MM.1S (cell line): Measurements from ENCODE around the gene DPP6.
"Not testable (repeated sequence)": the region's sequence is repeated elsewhere in the genome, so short reads cannot be mapped to it uniquely, and the experiment has no call there.

ENCODE experiments used
- DNase-seq: peaks from one replicate; pipeline ENCODE4 v3.0.0-alpha.2; 2015
- H2AFZ ChIP-seq: fragments of 300-600 bp; sonication (generic); 2 replicates; pipeline ENCODE4 v1.6.0; 2016; ENCODE audit warnings: antibody characterized with exemption, low read length
- H3F3A ChIP-seq: fragments of 300-600 bp; sonication (generic); 2 replicates; pipeline ENCODE4 v1.6.1; 2016; ENCODE audit warnings: mild to moderate bottlenecking, antibody characterized with exemption, low read length, moderate library complexity, mixed read lengths; ENCODE audit not compliant: insufficient read depth
- H3K27ac ChIP-seq: fragments of 300-600 bp; sonication (generic); 2 replicates; pipeline ENCODE4 v1.5.1; 2016; ENCODE audit warnings: mild to moderate bottlenecking, low read length
- H3K27me3 ChIP-seq: fragments of 300-600 bp; sonication (generic); replicated peaks from 2 replicates; pipeline ENCODE4 v1.6.0; 2016; ENCODE audit warnings: low read length; ENCODE audit not compliant: insufficient read depth
- H3K36me3 ChIP-seq: fragments of 300-600 bp; sonication (generic); replicated peaks from 2 replicates; pipeline ENCODE4 v1.6.1; 2016; ENCODE audit warnings: mild to moderate bottlenecking, low read length, mixed read lengths; ENCODE audit not compliant: insufficient read depth
- H3K4me1 ChIP-seq: fragments of 300-600 bp; sonication (generic); 2 replicates; pipeline ENCODE4 v1.6.1; 2016; ENCODE audit warnings: low read length, mixed read lengths
- H3K4me2 ChIP-seq: fragments of 300-600 bp; sonication (generic); 2 replicates; pipeline ENCODE4 v1.6.0; 2016; ENCODE audit warnings: low read depth, low read length
- H3K4me3 ChIP-seq: fragments of 300-600 bp; sonication (generic); 2 replicates; pipeline ENCODE4 v1.5.1; 2016; ENCODE audit warnings: low read length, mixed read lengths
- H3K79me2 ChIP-seq: fragments of 300-600 bp; sonication (generic); 2 replicates; pipeline ENCODE4 v1.6.1; 2016; ENCODE audit warnings: mixed run types, low read length, mixed read lengths
- H3K9ac ChIP-seq: fragments of 300-600 bp; sonication (generic); 2 replicates; pipeline ENCODE4 v1.6.1; 2016; ENCODE audit warnings: low read length, mixed read lengths
- H3K9me2 ChIP-seq: fragments of 300-600 bp; sonication (generic); replicated peaks from 2 replicates; pipeline ENCODE4 v1.6.1; 2016; ENCODE audit warnings: mild to moderate bottlenecking, low read length, mixed read lengths; ENCODE audit not compliant: insufficient read depth
- H3K9me3 ChIP-seq: fragments of 300-600 bp; sonication (generic); replicated peaks from 2 replicates; pipeline ENCODE4 v1.6.1; 2016; ENCODE audit warnings: mild to moderate bottlenecking, low read length, mixed read lengths; ENCODE audit not compliant: insufficient read depth
- H4K20me1 ChIP-seq: fragments of 300-600 bp; sonication (generic); 2 replicates; pipeline ENCODE4 v1.6.1; 2016; ENCODE audit warnings: mild to moderate bottlenecking, low read length, moderate library complexity, mixed read lengths; ENCODE audit not compliant: insufficient read depth

DPP6 gene

DNA sequence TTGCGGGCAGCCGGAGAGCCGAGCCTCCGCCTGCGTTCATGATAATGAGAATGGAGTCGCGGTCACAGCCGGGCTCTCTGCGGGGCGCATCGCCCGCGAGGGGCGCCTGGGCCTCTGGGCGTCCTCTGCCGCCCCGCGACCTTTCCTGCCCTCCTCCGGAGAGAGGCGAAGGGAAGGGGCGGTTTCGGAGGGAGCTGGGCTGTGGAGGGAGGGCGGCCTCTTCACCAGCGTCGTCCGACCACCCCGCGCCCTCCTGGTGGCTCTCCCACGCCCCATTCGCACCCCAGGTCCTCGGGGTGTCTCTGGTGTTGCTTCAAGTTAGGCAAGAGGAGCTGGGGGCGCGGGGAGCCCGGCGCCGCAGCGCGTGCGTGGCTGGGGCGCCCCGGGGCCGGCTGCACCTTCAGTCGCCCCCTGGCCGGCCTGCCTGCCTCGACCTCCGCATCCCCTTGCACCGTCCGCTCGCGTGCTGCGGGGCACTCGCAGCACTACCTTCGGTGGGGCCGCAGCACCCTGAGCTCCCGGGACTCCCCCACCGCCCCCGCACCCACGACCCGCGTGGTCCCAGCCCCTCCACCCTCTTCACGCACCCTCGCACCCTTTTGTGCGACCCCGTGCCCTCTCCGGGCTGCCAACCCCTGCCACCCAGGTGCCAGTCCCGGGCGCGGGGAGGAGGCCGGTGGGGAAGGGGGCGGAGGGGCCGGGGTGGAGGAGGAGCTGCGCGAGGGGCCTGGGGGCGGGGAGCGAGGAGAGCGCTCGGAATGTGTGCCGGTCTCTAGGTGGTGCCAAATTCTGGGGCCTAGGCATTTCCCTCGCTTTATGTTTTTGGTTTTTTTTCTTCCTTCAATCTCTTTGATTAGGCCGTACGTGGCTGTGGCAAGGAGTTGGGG, at the start of gene DPP6:
DPP6 (plus strand) TSS at position 756 of the 887 bp plus-strand sequence.
- H3K79me2 ChIP-seq, H3K4me1 ChIP-seq, DNase-seq, H2AFZ ChIP-seq, H3K4me2 ChIP-seq, H3K4me3 ChIP-seq, H4K20me1 ChIP-seq, H3K27me3 ChIP-seq, H3K9me3 ChIP-seq, H3K27ac ChIP-seq, H3K36me3 ChIP-seq, H3F3A ChIP-seq, H3K9ac ChIP-seq, H3K9me2 ChIP-seq: not testable (repeated sequence)

DNA sequence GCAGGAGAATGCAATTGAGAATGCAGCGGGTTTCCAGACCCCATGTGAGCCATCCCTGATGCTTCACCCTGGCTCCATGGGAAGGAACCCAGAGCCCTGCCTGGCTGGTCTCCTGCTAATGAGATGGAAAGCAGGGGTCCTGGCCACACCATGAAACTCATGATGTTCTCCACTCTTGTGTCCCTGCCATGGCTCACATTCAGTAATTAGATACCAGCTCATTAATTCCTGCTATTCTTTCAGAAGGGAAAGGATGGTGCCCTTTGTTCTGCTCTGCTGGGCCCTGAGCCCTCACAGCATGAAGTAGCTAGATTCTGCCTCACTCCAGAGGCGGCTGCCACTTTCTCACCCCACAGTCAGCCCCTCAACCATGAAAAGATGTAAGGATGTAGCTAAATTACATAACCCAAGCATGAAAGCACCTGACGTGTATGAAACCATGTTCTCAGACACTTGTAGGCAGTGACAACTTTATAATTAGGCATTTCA, 42.7 kb upstream of the DPP6 start:
- not testable (repeated sequence) for H4K20me1 ChIP-seq, H3K4me1 ChIP-seq, H2AFZ ChIP-seq, H3K27me3 ChIP-seq, H3K36me3 ChIP-seq, H3K9me2 ChIP-seq, H3K79me2 ChIP-seq, H3K4me2 ChIP-seq, DNase-seq, H3K9ac ChIP-seq, H3K9me3 ChIP-seq, H3K4me3 ChIP-seq, H3K27ac ChIP-seq, H3F3A ChIP-seq

DNA sequence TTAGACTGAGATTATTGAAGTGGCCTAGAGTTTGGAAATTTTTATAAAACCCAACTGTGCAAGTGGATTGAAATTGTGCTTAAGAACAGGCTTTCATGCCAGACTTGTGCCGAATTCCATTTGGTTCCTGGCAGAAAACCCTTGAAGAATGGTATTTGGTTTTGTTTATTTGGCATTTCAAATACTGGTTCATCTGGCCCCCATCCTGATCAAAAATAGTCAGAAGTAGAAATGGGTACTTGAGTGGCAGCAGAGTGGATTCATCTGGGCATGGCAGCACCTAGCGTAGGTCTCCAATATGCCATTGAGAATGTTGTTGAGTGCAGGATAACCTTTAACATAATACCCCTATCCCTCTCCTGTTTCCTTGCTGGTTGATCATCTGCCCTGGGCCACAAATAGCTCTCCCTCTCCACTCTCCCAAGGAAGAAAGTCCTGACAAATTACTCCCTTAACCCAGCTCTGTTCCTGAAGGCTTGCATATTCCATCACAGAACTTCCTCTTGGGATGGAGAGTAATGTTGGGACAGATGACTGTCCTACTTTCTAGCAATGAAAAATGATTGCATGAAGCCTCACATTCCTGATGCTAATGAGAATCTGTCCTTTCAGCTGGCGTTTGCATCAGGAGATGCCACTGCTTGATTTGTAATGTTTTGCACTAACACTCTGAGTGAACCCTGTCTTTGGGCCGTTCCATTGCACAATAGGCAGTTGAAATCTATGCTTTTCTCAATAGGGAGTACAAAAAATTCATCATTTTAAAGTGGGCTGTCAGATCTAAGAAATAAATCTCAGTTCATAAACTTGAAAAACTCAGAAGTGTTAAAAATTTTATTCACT, 41.3 kb upstream of the DPP6 start:
- H4K20me1 ChIP-seq, H3K9me2 ChIP-seq, H3K4me1 ChIP-seq, H3K36me3 ChIP-seq, DNase-seq, H3K9me3 ChIP-seq, H3K27ac ChIP-seq, H2AFZ ChIP-seq, H3K79me2 ChIP-seq, H3K4me2 ChIP-seq, H3K4me3 ChIP-seq, H3K9ac ChIP-seq, H3K27me3 ChIP-seq, H3F3A ChIP-seq: not testable (repeated sequence)

DNA sequence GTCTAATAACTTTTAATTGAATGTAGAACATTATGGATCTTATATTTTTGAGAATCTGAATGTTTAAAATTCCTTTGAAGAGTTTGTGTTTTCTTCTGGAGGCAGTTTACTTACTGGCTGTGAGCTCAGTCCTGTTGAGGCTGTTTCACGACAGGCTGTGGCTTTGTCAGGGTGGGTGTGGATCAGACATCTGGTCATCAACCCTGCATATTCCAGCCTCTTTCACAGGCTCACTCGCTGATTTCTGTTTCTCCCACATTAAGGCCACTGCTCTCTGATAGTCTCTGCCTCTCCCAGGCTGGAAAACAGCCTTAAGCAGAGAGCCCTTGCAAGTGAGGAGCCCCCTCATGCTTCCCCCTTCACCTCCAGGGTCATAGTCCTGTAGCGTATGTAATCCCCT, 39.4 kb upstream of the DPP6 start:
- H3K79me2 ChIP-seq, H3F3A ChIP-seq, DNase-seq, H3K4me2 ChIP-seq, H3K27ac ChIP-seq, H3K4me3 ChIP-seq, H3K9me2 ChIP-seq, H3K9ac ChIP-seq, H2AFZ ChIP-seq, H4K20me1 ChIP-seq, H3K4me1 ChIP-seq, H3K9me3 ChIP-seq, H3K36me3 ChIP-seq, H3K27me3 ChIP-seq: not testable (repeated sequence)

DNA sequence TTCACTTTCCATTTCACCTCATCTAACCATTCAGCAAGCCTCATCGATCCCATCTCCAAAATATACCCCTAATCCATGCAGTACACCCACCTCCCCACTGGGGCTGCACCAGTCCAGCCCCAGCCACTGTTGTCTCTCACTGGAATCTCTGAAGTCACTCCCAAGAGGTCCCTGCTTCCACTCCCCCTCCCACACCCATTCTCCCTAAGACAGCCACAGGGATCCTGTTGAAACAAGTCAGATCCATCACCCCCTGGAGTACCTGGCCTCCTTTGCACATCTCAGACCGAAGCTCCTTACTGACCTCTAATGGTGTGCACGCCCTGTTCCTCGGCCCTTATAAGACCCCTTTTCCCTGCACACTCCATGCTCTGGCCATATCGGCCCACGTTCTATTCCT, 36.6 kb upstream of the DPP6 start:
- H3K27me3 ChIP-seq, H3K36me3 ChIP-seq, H3K9ac ChIP-seq, H3K4me3 ChIP-seq, H3K4me2 ChIP-seq, H3K4me1 ChIP-seq, H3K79me2 ChIP-seq, DNase-seq, H2AFZ ChIP-seq, H4K20me1 ChIP-seq, H3F3A ChIP-seq, H3K27ac ChIP-seq, H3K9me3 ChIP-seq, H3K9me2 ChIP-seq: not testable (repeated sequence)

DNA sequence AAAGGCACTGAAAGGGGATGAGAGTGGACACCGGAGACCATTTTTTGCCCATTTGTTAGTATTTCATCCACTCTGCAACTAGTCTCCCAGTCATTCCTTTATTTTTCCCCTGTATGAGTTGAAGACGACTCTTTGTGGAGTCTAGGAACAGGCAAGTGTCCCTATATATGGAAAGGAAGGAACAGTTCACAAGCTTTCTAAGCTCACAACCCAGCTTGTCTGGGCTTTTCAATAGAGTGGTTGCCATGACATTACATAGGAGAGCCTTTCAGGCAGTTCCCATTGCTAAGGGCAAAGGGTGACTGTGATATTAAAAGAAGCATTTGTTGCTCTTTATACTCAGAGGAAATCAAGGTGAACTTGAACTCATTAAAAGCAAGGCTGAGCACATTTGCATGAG, 33.8 kb upstream of the DPP6 start:
- H3K27ac ChIP-seq, H3K4me3 ChIP-seq: not testable (repeated sequence)

DNA sequence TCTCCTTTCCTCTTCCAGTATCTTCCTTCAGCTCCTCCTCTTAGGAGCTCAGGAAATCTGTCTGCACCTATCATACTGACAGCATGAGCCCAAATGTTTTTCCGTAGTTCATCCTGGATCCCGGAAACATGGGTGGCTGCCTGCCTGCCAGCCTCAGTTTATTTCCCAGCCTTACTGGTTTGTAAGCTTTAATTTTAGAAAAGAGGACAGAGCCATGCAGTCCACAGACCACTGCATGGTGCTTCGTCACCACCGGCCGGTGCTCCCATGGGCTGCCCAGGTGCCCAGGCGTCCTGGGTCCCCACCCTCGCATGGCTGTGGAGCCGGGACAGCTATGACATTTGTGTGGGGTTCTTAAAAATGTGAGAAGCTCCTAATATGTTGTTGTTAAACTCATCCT, 24.4 kb upstream of the DPP6 start:
- H3K4me3 ChIP-seq, H3K79me2 ChIP-seq, DNase-seq, H3K27me3 ChIP-seq, H3K36me3 ChIP-seq, H3K9ac ChIP-seq, H2AFZ ChIP-seq, H3K27ac ChIP-seq, H3F3A ChIP-seq, H4K20me1 ChIP-seq, H3K9me2 ChIP-seq, H3K4me2 ChIP-seq, H3K4me1 ChIP-seq, H3K9me3 ChIP-seq: not testable (repeated sequence)

More for the DNA sequence above, 33.8 kb upstream of the DPP6 start:
- not testable (repeated sequence) for H3K36me3 ChIP-seq, H3K79me2 ChIP-seq, H3K27me3 ChIP-seq, H4K20me1 ChIP-seq, H3K9me2 ChIP-seq, H3K9me3 ChIP-seq, H3K9ac ChIP-seq, H3F3A ChIP-seq, DNase-seq, H3K4me2 ChIP-seq, H2AFZ ChIP-seq, H3K4me1 ChIP-seq
